Activated naive CD4-positive, alpha-beta T cell treated with anti-CD3 and anti-CD28 coated beads for 36 hours (primary cell): ENCODE results near the gene NCOR2. TPM values are rescaled to one million over a fixed set of nuclear protein-coding genes. Genes with fewer than 3 reads are reported as not detected.

ENCODE experiments used
- CTCF ChIA-PET: fragments of 350-600 bp; sonication (Branson Sonifier 250); formaldehyde crosslinking; loops from one replicate; lab custom pipeline; 2021; ENCODE audit warnings: antibody characterized with exemption; lab: Charles Lee
- DNase-seq: peaks from one replicate; pipeline ENCODE4 v3.0.0-alpha.2; 2020
- H3K27ac Mint-ChIP-seq: one replicate; pipeline ENCODE4 v1.8.0; 2021; ENCODE audit warnings: mild to moderate bottlenecking, mixed read lengths
- H3K27me3 Mint-ChIP-seq: one replicate; pipeline ENCODE4 v1.8.0; 2021; ENCODE audit warnings: low read depth, mixed read lengths
- H3K36me3 Mint-ChIP-seq: one replicate; pipeline ENCODE4 v1.8.0; 2021; ENCODE audit warnings: low read depth, mixed read lengths
- H3K4me1 Mint-ChIP-seq: one replicate; pipeline ENCODE4 v1.8.0; 2021; ENCODE audit warnings: low read depth, mixed read lengths
- H3K4me3 Mint-ChIP-seq: one replicate; pipeline ENCODE4 v1.8.0; 2021; ENCODE audit warnings: mild to moderate bottlenecking, moderate library complexity, mixed read lengths
- H3K9me3 Mint-ChIP-seq: one replicate; pipeline ENCODE4 v1.8.0; 2021; ENCODE audit warnings: mixed read lengths
- intact Hi-C: fragments of 100-400 bp; cut with micrococcal nuclease; formaldehyde crosslinking; loops from one replicate; pipeline ENCODE4 v1.15.1; 2023
- total RNA-seq, 2 experiments: library from RNA; stranded (reverse); gene quantifications; one replicate each; pipeline ENCODE4 v1.2.3, GENCODE V29; 2021

NCOR2 gene
- total RNA-seq, 2 experiments from 2014 or later, result 102 TPM

- Mint-ChIP-seq H3K27ac (no peak overlapping the region), H3K27me3 (peaks cover 2% of the 10 kb centered on the region), H3K9me3 (no peaks in the 10 kb centered on the region), H3K36me3 (no peaks in the 10 kb centered on the region), H3K4me1 (peaks cover 21% of the 10 kb centered on the region), H3K4me3 (no peak overlapping the region)
- CTCF ChIA-PET, result no interaction called here
- intact Hi-C loops, result loop anchor here (2.0 kb wide), 1 partner anchor 105 kb away; no protein-coding TSS in a partner anchor
- DNase-seq, result no peak
Observed at GRCh38 chr12:124607681-124608425, 40.4 kb upstream of the NCOR2 start.

GRCh38 chr12:124605883-124606774, 38.7 kb upstream of the NCOR2 start:
- peaks cover 2% of the 10 kb centered on the region for H3K27me3 Mint-ChIP-seq
- H3K9me3 Mint-ChIP-seq, result no peaks in the 10 kb centered on the region
- no peak overlapping the region for H3K27ac Mint-ChIP-seq
- H3K36me3 Mint-ChIP-seq, result no peaks in the 10 kb centered on the region
- CTCF ChIA-PET, result no interaction called here
- H3K4me1 Mint-ChIP-seq, result peaks cover 21% of the 10 kb centered on the region
- H3K4me3 Mint-ChIP-seq, result no peak overlapping the region
- intact Hi-C loops, result no loop called here
- DNase-seq, result no peak

DNA sequence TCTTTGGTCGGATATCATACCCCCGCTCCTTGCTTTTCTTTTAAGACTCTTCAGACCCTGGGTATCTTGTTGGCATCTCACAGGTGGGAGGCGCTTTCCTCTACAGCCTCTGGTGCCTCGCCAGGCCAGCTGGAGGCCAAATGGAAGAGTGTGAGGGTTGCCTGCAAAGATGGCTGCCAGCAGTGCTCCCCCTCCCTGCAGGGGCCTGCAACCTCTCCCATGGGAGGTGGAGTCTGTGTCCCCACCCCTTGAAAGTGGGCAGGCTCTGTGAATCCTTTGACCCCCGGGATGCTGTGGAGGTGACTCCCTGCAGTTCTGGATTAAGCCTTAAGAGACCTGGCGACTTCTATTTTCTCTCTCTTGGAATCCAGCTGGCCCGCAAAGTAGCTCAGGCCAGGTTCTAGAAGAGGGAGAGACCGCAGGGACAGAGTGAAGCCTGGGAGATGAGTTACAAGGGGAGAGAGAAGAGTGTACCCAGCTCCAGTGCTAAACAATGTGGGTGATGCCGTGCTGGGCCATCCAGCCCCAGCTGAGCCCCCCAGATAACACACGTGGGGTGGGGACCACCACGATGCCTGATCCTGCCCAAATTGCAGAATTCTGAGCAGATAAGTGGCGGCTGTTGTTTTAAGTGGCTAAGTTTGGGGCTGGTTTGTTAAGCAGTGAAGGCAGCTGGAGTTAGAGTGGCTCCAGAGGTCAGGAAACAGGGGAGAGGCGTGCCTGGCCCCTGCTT, 37.9 kb upstream of the NCOR2 start:
- intact Hi-C loops, result no loop called here
- CTCF ChIA-PET, result no interaction called here
- peaks cover 2% of the 10 kb centered on the region for H3K27me3 Mint-ChIP-seq
- peaks cover 21% of the 10 kb centered on the region for H3K4me1 Mint-ChIP-seq
- H3K4me3 Mint-ChIP-seq, result no peak overlapping the region
- H3K9me3 Mint-ChIP-seq, result no peaks in the 10 kb centered on the region
- H3K36me3 Mint-ChIP-seq, result no peaks in the 10 kb centered on the region
- no peak for DNase-seq
- H3K27ac Mint-ChIP-seq, result no peak overlapping the region

DNA sequence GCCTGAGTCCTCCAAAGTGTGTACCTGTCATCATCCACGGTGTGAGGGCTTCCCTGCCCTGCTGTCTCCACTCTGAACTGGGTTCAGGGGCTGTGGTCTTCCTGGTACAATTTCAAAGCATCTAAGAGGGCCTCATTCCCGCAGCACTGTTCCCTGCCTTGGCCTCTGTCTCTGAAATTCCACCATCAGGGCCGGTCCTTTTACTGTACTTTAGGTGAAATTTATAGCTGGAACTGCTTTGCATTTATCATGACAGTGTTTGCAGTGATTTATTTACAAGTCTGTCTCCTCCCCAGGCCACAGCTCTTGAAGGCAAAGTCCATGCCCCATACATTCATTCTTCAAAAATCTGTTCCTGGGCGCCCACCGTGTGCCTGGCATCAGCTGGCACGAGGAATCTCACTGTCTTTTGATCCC, 36.9 kb upstream of the NCOR2 start:
- intact Hi-C loops, result no loop called here
- no peaks in the 10 kb centered on the region for H3K9me3 Mint-ChIP-seq
- no peaks in the 10 kb centered on the region for H3K27me3 Mint-ChIP-seq
- H3K4me1 Mint-ChIP-seq, result peaks cover 16% of the 10 kb centered on the region
- H3K27ac Mint-ChIP-seq, result no peak overlapping the region
- no peak for DNase-seq
- no peak overlapping the region for H3K4me3 Mint-ChIP-seq
- CTCF ChIA-PET, result interaction anchor here (0.6 kb wide), 1 partner anchor 672 kb away, joined by 10 read pairs; no protein-coding TSS in a partner anchor
- no peaks in the 10 kb centered on the region for H3K36me3 Mint-ChIP-seq

GRCh38 chr12:124603831-124604251, 36.4 kb upstream of the NCOR2 start:
- H3K4me3 Mint-ChIP-seq, result no peak overlapping the region
- no peaks in the 10 kb centered on the region for H3K36me3 Mint-ChIP-seq
- no peak for DNase-seq
- H3K27ac Mint-ChIP-seq, result no peak overlapping the region
- CTCF ChIA-PET, result interaction anchor here (0.6 kb wide), 1 partner anchor 671 kb away, joined by 10 read pairs; no protein-coding TSS in a partner anchor
- intact Hi-C loops, result no loop called here
- peaks cover 11% of the 10 kb centered on the region for H3K4me1 Mint-ChIP-seq
- no peaks in the 10 kb centered on the region for H3K27me3 Mint-ChIP-seq
- H3K9me3 Mint-ChIP-seq, result no peaks in the 10 kb centered on the region

- intact Hi-C loops, result no loop called here
- no peak for DNase-seq
- no peaks in the 10 kb centered on the region for H3K36me3 Mint-ChIP-seq
- CTCF ChIA-PET, result no interaction called here
- H3K4me1 Mint-ChIP-seq, result peaks cover 4% of the 10 kb centered on the region
- no peaks in the 10 kb centered on the region for H3K9me3 Mint-ChIP-seq
- H3K27me3 Mint-ChIP-seq, result no peaks in the 10 kb centered on the region
- no peak overlapping the region for H3K27ac Mint-ChIP-seq
- H3K4me3 Mint-ChIP-seq, result no peak overlapping the region
Observed at GRCh38 chr12:124603100-124603541, 35.7 kb upstream of the NCOR2 start.

GRCh38 chr12:124601706-124602105, 34.3 kb upstream of the NCOR2 start:
- Mint-ChIP-seq H3K9me3 (no peaks in the 10 kb centered on the region), H3K36me3 (no peaks in the 10 kb centered on the region), H3K27me3 (no peaks in the 10 kb centered on the region), H3K27ac (no peak overlapping the region), H3K4me1 (no peaks in the 10 kb centered on the region), H3K4me3 (no peak overlapping the region)
- no peak for DNase-seq
- intact Hi-C loops, result no loop called here
- CTCF ChIA-PET, result no interaction called here

- CTCF ChIA-PET, result no interaction called here
- Mint-ChIP-seq H3K4me1 (no peaks in the 10 kb centered on the region), H3K4me3 (no peak overlapping the region), H3K36me3 (no peaks in the 10 kb centered on the region), H3K27ac (no peak overlapping the region), H3K27me3 (no peaks in the 10 kb centered on the region), H3K9me3 (no peaks in the 10 kb centered on the region)
- DNase-seq, result no peak
- intact Hi-C loops, result no loop called here
Observed at GRCh38 chr12:124599074-124599999, 31.9 kb upstream of the NCOR2 start.

DNA sequence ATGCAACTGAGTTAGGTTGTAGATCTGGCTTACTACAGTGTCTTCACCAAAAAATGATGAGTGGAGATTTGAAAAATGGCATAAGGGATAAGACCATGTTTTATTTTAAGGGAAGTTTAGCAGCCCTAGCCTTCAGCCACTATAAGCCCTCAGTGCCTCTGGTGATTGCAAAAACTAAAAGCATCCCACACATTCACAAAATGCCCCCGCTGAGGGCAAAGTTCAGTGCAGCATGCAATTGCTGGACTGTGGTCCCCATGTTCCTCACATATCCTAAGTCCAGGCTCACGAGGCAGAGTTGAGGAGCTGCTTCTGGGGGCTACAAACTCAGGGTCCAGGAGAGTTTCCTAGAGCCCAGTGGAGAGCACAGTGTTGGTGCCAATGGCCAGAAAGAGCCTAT, 29.6 kb upstream of the NCOR2 start:
- no peaks in the 10 kb centered on the region for H3K27me3 Mint-ChIP-seq
- no peaks in the 10 kb centered on the region for H3K9me3 Mint-ChIP-seq
- CTCF ChIA-PET, result interaction anchor here (0.6 kb wide), 1 partner anchor 226 kb away, joined by 3 read pairs; no protein-coding TSS in a partner anchor
- DNase-seq, result no peak
- H3K4me1 Mint-ChIP-seq, result no peaks in the 10 kb centered on the region
- intact Hi-C loops, result no loop called here
- no peaks in the 10 kb centered on the region for H3K36me3 Mint-ChIP-seq
- H3K4me3 Mint-ChIP-seq, result no peak overlapping the region
- H3K27ac Mint-ChIP-seq, result no peak overlapping the region

DNA sequence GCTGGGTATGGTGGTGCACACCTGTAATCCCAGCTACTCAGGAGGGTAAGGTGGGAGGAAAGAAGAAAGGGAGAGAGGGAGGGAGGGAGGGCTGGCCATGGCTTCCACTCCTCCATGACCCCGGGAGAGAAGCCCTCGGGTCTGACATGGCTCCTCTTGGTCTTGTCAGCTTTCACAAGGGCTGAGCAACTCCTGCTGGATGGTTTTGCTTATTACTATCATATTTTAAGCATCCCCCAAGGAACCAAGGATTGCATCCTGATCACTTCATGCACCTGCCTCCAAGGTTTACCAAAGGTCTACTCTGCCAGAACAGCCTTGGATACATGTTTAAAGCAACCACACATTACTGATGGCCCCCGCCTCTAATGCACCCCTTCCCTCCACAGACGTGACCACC, 28.0 kb upstream of the NCOR2 start:
- no peak overlapping the region for H3K27ac Mint-ChIP-seq

DNA sequence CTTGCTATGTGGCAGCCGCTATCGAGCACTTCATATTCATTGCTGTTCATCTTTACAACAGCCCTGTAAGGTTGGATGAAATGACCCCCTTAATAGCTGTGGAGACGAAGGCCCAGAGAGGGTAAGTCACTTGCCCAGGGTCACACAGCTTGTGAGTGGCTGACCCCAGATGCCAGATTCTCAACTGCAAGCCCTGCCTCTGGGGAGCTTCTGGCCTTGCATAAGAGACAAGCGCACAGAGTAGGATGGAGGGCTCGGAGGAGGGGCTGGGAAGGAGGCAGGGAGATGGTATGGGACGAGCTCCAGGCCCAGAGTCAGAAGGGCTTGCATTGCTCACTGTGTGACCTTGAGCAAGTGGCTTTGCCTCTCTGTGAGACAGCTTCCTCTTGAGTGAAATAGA, 27.4 kb upstream of the NCOR2 start:
- no peak for DNase-seq
- intact Hi-C loops, result no loop called here
- CTCF ChIA-PET, result no interaction called here
- Mint-ChIP-seq H3K4me1 (no peaks in the 10 kb centered on the region), H3K9me3 (peaks cover 5% of the 10 kb centered on the region), H3K27ac (no peak overlapping the region), H3K27me3 (no peaks in the 10 kb centered on the region), H3K4me3 (no peak overlapping the region), H3K36me3 (no peaks in the 10 kb centered on the region)

More for the DNA sequence above, 28.0 kb upstream of the NCOR2 start:
- H3K9me3 Mint-ChIP-seq, result peaks cover 5% of the 10 kb centered on the region
- no peaks in the 10 kb centered on the region for H3K4me1 Mint-ChIP-seq
- no peak overlapping the region for H3K4me3 Mint-ChIP-seq
- intact Hi-C loops, result no loop called here
- H3K27me3 Mint-ChIP-seq, result no peaks in the 10 kb centered on the region
- DNase-seq, result no peak
- no peaks in the 10 kb centered on the region for H3K36me3 Mint-ChIP-seq
- CTCF ChIA-PET, result no interaction called here
